ENCODE measurements around the gene TBX21. TPM values are rescaled to one million over a fixed set of nuclear protein-coding genes. Genes with fewer than 3 reads are reported as not detected.
A peak's percentile ranks its signal among the peaks of the same experiment; 100 is the strongest.

TBX21 gene
- total RNA-seq = 1 to 10 TPM in 1 of 2 donors, under 1 TPM in 1; 0.77 to 2.0 TPM
- polyA plus RNA-seq = under 1 TPM; 0.53 to 0.82 TPM
- long read RNA-seq, donor 1 = 0 reads
- long read RNA-seq, donor 2 = 0 reads
- long read RNA-seq, donor 3 = 0 reads
- long read RNA-seq, donor 4 = 0 reads
- long read RNA-seq, donor 5, partial matches to known transcripts = 0 of 1 reads
- long read RNA-seq, donor 5, other reads (novel, unspliced or antisense) = 0 of 1 reads

- Histone ChIP-seq H3K4me3 (no peak within 1 kb of the TSS), H3K36me3 (ENCODE audit: control insufficient read depth in 4 of 4, insufficient read depth in 4 of 4, low read length in 4 of 4) (no peaks in the 10 kb centered on the region), H3K9ac (ENCODE audit: insufficient read depth in 1 of 2, low read length in 2 of 2) (no peak within 1 kb of the TSS), H3K4me1 (ENCODE audit: control insufficient read depth in 5 of 5, insufficient read depth in 5 of 5, low read length in 5 of 5) (no peaks in the 10 kb centered on the region), H3K9me3 (ENCODE audit: control insufficient read depth in 4 of 4, insufficient read depth in 3 of 4, low read length in 3 of 4) (peaks cover 0 to 2% (median 0%) of the 10 kb centered on the region in 4 donors), H3K27me3 (ENCODE audit: control insufficient read depth in 3 of 3, insufficient read depth in 3 of 3, low read length in 2 of 3) (peaks cover 0 to 47% (median 37%) of the 10 kb centered on the region in 3 donors), H3K27ac (ENCODE audit: low read depth in 1 of 2, low read length in 1 of 2) (no peak within 1 kb of the TSS)
- ATAC-seq (ENCODE audit: insufficient read depth, low FRiP score) (no peak), DNase-seq (peak; percentile 65 to 79 (median 68))
- 1 to 2% methylated on average over 72 to 73 of the region's 73 CpGs for WGBS, 2 donors
- TF ChIP-seq CTCF (IDR thresholded peaks at IDR 0.05; ENCODE audit: control extremely low read depth, extremely low read depth) = no peak
Measured at GRCh38 chr17:47733047-47733673, at the start of gene TBX21. TSS of gene TBX21 (plus strand) at chr17:47733236. CDS start at chr17:47733455, 219 bp downstream.

- H3K9me3 ChIP-seq (ENCODE audit: control insufficient read depth in 4 of 4, insufficient read depth in 3 of 4, low read length in 3 of 4) = no peaks in the 10 kb centered on the region
- WGBS, 2 donors = 95% methylated on average over 4 of the region's 4 CpGs
- ATAC-seq (ENCODE audit: insufficient read depth, low FRiP score) (no peak), DNase-seq (no peak)
- H3K4me3 ChIP-seq = no peak overlapping the region
- no peak for TF ChIP-seq CTCF (IDR thresholded peaks at IDR 0.05; ENCODE audit: control extremely low read depth, extremely low read depth)
- H3K27ac ChIP-seq (ENCODE audit: low read depth in 1 of 2, low read length in 1 of 2) = no peak overlapping the region
- H3K27me3 ChIP-seq (ENCODE audit: control insufficient read depth in 3 of 3, insufficient read depth in 3 of 3, low read length in 2 of 3) = no peaks in the 10 kb centered on the region
- H3K9ac ChIP-seq (ENCODE audit: insufficient read depth in 1 of 2, low read length in 2 of 2) = no peak overlapping the region
- H3K4me1 ChIP-seq (ENCODE audit: control insufficient read depth in 5 of 5, insufficient read depth in 5 of 5, low read length in 5 of 5) = peaks cover 0 to 17% (median 3%) of the 10 kb centered on the region in 5 donors
- peaks cover 20 to 49% (median 26%) of the 10 kb centered on the region in 4 donors for H3K36me3 ChIP-seq (ENCODE audit: control insufficient read depth in 4 of 4, insufficient read depth in 4 of 4, low read length in 4 of 4)
Measured at GRCh38 chr17:47684025-47684424, 49.0 kb upstream of the TBX21 start.

GRCh38 chr17:47684535-47685193 lies 48.4 kb upstream of the TBX21 start:
- TF ChIP-seq CTCF (IDR thresholded peaks at IDR 0.05; ENCODE audit: control extremely low read depth, extremely low read depth) = no peak
- Histone ChIP-seq H3K9me3 (ENCODE audit: control insufficient read depth in 4 of 4, insufficient read depth in 3 of 4, low read length in 3 of 4) (no peaks in the 10 kb centered on the region), H3K4me1 (ENCODE audit: control insufficient read depth in 5 of 5, insufficient read depth in 5 of 5, low read length in 5 of 5) (peaks cover 0 to 17% (median 3%) of the 10 kb centered on the region in 5 donors), H3K4me3 (no peak overlapping the region), H3K36me3 (ENCODE audit: control insufficient read depth in 4 of 4, insufficient read depth in 4 of 4, low read length in 4 of 4) (peaks cover 20 to 46% (median 25%) of the 10 kb centered on the region in 4 donors), H3K9ac (ENCODE audit: insufficient read depth in 1 of 2, low read length in 2 of 2) (no peak overlapping the region), H3K27ac (ENCODE audit: low read depth in 1 of 2, low read length in 1 of 2) (no peak overlapping the region), H3K27me3 (ENCODE audit: control insufficient read depth in 3 of 3, insufficient read depth in 3 of 3, low read length in 2 of 3) (no peaks in the 10 kb centered on the region)
- ATAC-seq (ENCODE audit: insufficient read depth, low FRiP score) = no peak
- 91 to 92% methylated on average over 4 of the region's 4 CpGs for WGBS, 2 donors
- DNase-seq = no peak
